HCT116 (cell line): ENCODE results near the gene DOCK3. TPM values are rescaled to one million over a fixed set of nuclear protein-coding genes. Genes with fewer than 3 reads are reported as not detected.

Experiments used
- ATAC-seq: fragments of 200-7000 bp; cut with Tn5 transposase; 2 replicates; pipeline ENCODE4 v1.9.1; 2020; ENCODE audit warnings: mild to moderate bottlenecking, moderate library complexity
- BruUV-seq: library from RNA; stranded (reverse); fragments of 400-500 nt; replicated peaks from 2 replicates; lab custom pipeline; 2021; lab: Mats Ljungman, UMichigan
- CTCF ChIA-PET: fragments of 300-600 bp; sonication (Branson Sonifier 250); formaldehyde crosslinking; loops from one replicate; lab custom pipeline; 2021; ENCODE audit warnings: antibody characterized with exemption; lab: Charles Lee
- POLR2A ChIA-PET: fragments of 300-600, 350-600 bp; sonication (Branson Sonifier 250); formaldehyde crosslinking; loops from one replicate; lab custom pipeline; 2021; ENCODE audit warnings: antibody characterized with exemption; lab: Charles Lee
- RAD21 ChIA-PET, 2 experiments: fragments of 300-600 bp; sonication (Branson Sonifier 250); formaldehyde crosslinking; loops; one replicate each; lab custom pipeline; 2023; ENCODE audit warnings: low total read pairs in 2 of 2; ENCODE audit not compliant: uncharacterized antibody in 2 of 2, unreplicated experiment in 2 of 2, low non-redundant PET in 1 of 2; lab: Charles Lee
- DNase-seq: peaks from one replicate; pipeline ENCODE4 v3.0.0-alpha.2; 2010; ENCODE audit warnings: low read depth, low spot score
- H2AFZ ChIP-seq: fragments of 200-600 bp; shearing (Covaris generic), sonication (generic); 2 replicates; pipeline ENCODE4 v1.6.1; 2017; ENCODE audit warnings: low read depth, mixed run types, mixed read lengths, antibody characterized with exemption, low read length; ENCODE audit not compliant: poor library complexity, severe bottlenecking
- H3K27ac ChIP-seq: 2 replicates; pipeline ENCODE4 v1.5.1; 2012; ENCODE audit warnings: low read depth, low read length
- H3K27me3 ChIP-seq: fragments of 200-600 bp; sonication (generic); 2 replicates; pipeline ENCODE4 v1.6.1; 2016; ENCODE audit warnings: mixed run types, low read length, mixed read lengths; ENCODE audit not compliant: insufficient read depth
- H3K36me3 ChIP-seq, 2 experiments: fragments of 200-500 bp in 1 of 2; fragments of 200-600 bp in 1 of 2; sonication (Bioruptor generic) in 1 of 2; sonication (generic) in 1 of 2; 2 replicates each; pipeline versions ENCODE4 v1.5.1 to v1.6.1; 2014 to 2016; ENCODE audit warnings: low read length in 2 of 2, inconsistent platforms in 1 of 2, mixed read lengths in 1 of 2, mixed run types in 1 of 2; ENCODE audit not compliant: insufficient read depth in 2 of 2, control insufficient read depth in 1 of 2
- H3K4me1 ChIP-seq, 2 experiments: fragments of 200-600 bp in 1 of 2; sonication (generic) in 1 of 2; 2 replicates each; pipeline versions ENCODE4 v1.5.1 to v1.6.1; 2012 to 2017; ENCODE audit warnings: low read length in 2 of 2, inconsistent platforms in 1 of 2, mild to moderate bottlenecking in 1 of 2, mixed read lengths in 1 of 2, mixed run types in 1 of 2, moderate library complexity in 1 of 2; ENCODE audit not compliant: insufficient read depth in 2 of 2, control insufficient read depth in 1 of 2
- H3K4me2 ChIP-seq: fragments of 200-600 bp; sonication (generic); 2 replicates; pipeline ENCODE4 v1.6.1; 2017; ENCODE audit warnings: mixed run types, low read length, mixed read lengths
- H3K4me3 ChIP-seq, 2 experiments: fragments of 200-600 bp in 1 of 2; sonication (generic) in 1 of 2; replicated peaks in 1 of 2; 2 replicates each; pipeline ENCODE4 v1.5.1; 2011 to 2016; ENCODE audit warnings: low read length in 2 of 2, control low read depth in 1 of 2, low read depth in 1 of 2, mild to moderate bottlenecking in 1 of 2, mixed read lengths in 1 of 2, mixed run types in 1 of 2
- H3K79me2 ChIP-seq: fragments of 200-600 bp; sonication (generic); 2 replicates; pipeline ENCODE4 v1.6.1; 2017; ENCODE audit warnings: mild to moderate bottlenecking, mixed run types, low read length, moderate library complexity, mixed read lengths; ENCODE audit not compliant: insufficient read depth
- H3K9ac ChIP-seq: fragments of 200-600 bp; sonication (generic); 2 replicates; pipeline ENCODE4 v1.6.1; 2016; ENCODE audit warnings: low read length, mixed read lengths
- H3K9me2 ChIP-seq: fragments of 200-600 bp; sonication (generic), shearing (Covaris generic); 2 replicates; pipeline ENCODE4 v1.6.1; 2017; ENCODE audit warnings: mixed run types, mild to moderate bottlenecking, moderate library complexity; ENCODE audit not compliant: insufficient read depth
- H3K9me3 ChIP-seq, 2 experiments: fragments of 200-500 bp in 1 of 2; fragments of 200-600 bp in 1 of 2; sonication (Bioruptor generic) in 1 of 2; sonication (generic) in 1 of 2; 2 replicates each; pipeline ENCODE4 v1.6.1; 2014 to 2017; ENCODE audit warnings: low read length in 2 of 2, mixed read lengths in 2 of 2, inconsistent platforms in 1 of 2, low read depth in 1 of 2, mild to moderate bottlenecking in 1 of 2, mixed run types in 1 of 2, moderate library complexity in 1 of 2; ENCODE audit not compliant: control insufficient read depth in 1 of 2, insufficient read depth in 1 of 2
- H4K20me1 ChIP-seq: fragments of 200-600 bp; sonication (generic), shearing (Covaris generic); 2 replicates; pipeline ENCODE4 v1.6.1; 2017; ENCODE audit warnings: mixed run types, mild to moderate bottlenecking, moderate library complexity; ENCODE audit not compliant: insufficient read depth
- CEBPB ChIP-seq: IDR thresholded peaks from 2 replicates; pipeline ENCODE4 v1.6.1; 2012; ENCODE audit warnings: low read depth
- ELF1 ChIP-seq: IDR thresholded peaks from 2 replicates; pipeline ENCODE4 v1.6.1; 2012; ENCODE audit warnings: low read depth, borderline replicate concordance
- EZH2 ChIP-seq: fragments of 200-600 bp; sonication (generic); IDR thresholded peaks from 2 replicates; pipeline ENCODE4 v1.6.1; 2017; ENCODE audit warnings: antibody characterized with exemption, mixed run types
- EZH2phosphoT487 ChIP-seq: fragments of 200-600 bp; IDR thresholded peaks from 2 replicates; pipeline ENCODE4 v1.6.1; 2018; ENCODE audit warnings: antibody characterized with exemption, borderline replicate concordance
- FOSL1 ChIP-seq: IDR thresholded peaks from 2 replicates; pipeline ENCODE4 v1.6.1; 2012; ENCODE audit warnings: low read depth
- POLR2A ChIP-seq: IDR thresholded peaks from 2 replicates; pipeline ENCODE4 v1.7.0; 2011; ENCODE audit warnings: borderline replicate concordance; ENCODE audit not compliant: insufficient read depth, insufficient read length; ENCODE audit errors: extremely low read depth
- POLR2AphosphoS5 ChIP-seq: IDR thresholded peaks from 2 replicates; pipeline ENCODE4 v1.6.1; 2011; ENCODE audit warnings: mild to moderate bottlenecking, low read depth, low read length, moderate library complexity
- RAD21 ChIP-seq: IDR thresholded peaks from 2 replicates; pipeline ENCODE4 v1.6.1; 2012; ENCODE audit warnings: low read depth, mild to moderate bottlenecking
- SP1 ChIP-seq: IDR thresholded peaks from 2 replicates; pipeline ENCODE4 v1.6.1; 2012; ENCODE audit warnings: low read depth
- TCF7L2 ChIP-seq: IDR thresholded peaks from 2 replicates; pipeline ENCODE4 v1.7.0; 2011; ENCODE audit warnings: borderline replicate concordance, inconsistent platforms; ENCODE audit not compliant: insufficient read depth, insufficient read length; ENCODE audit errors: extremely low read depth
- ZFX ChIP-seq: fragments of 450-650 bp; IDR thresholded peaks from 2 replicates; pipeline ENCODE4 v1.6.1; 2017
- intact Hi-C: fragments of 100-400 bp; cut with micrococcal nuclease; formaldehyde crosslinking; loops from 2 replicates; pipeline ENCODE4 v1.10.0; 2022
- total RNA-seq: library from RNA; stranded (reverse); gene quantifications from one replicate; pipeline ENCODE4 v1.2.1, GENCODE V29; 2021; ENCODE audit not compliant: unreplicated experiment
- TF ChIP-seq, protein P1 (sequence below): IDR thresholded peaks from 2 replicates; pipeline ENCODE4 v1.6.1; 2012

The DOCK3 gene
- total RNA-seq, 1 experiment from 2014 or later, result 4.2 TPM

DNA sequence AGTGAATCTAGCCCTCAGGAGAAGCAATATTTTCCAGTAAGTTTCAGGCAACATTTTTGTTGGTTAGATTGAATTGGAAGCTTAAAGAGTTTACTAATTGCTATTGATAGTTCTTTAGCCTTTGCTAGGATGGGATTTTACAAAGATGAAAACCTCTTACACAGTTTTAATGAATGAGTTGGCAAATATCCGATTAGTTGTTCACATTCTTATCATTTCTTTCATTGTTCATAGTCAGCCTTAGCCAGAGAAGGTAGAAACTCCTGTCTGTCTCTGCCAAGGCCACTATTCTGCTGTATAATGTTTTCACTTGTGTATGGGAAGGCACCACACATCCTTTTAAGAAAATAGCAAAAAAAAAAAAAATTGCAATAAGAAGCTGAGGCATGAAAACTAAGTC is 488.3 kb downstream of the DOCK3 start:
- ATAC-seq (no peak), DNase-seq (no peak)
- Histone ChIP-seq H3K4me1 (peaks cover 0 to 7% of the 10 kb centered on the region in 2 experiments; a peak in 1 of 4 replicates), H3K9me3 (no peaks in the 10 kb centered on the region), H4K20me1 (no peaks in the 10 kb centered on the region), H3K27ac (no peak overlapping the region), H3K9ac (no peak overlapping the region), H2AFZ (no peak overlapping the region), H3K9me2 (no peaks in the 10 kb centered on the region), H3K79me2 (no peaks in the 10 kb centered on the region), H3K4me2 (no peak overlapping the region), H3K4me3 (no peak overlapping the region), H3K27me3 (no peaks in the 10 kb centered on the region), H3K36me3 (no peaks in the 10 kb centered on the region)
- ChIA-PET RAD21 (no interaction called here), CTCF (no interaction called here), POLR2A (no interaction called here)
- no peak for TF ChIP-seq EZH2
- TF ChIP-seq ZFX, result no peak
- TF ChIP-seq TCF7L2, result no peak
- TF ChIP-seq FOSL1, result no peak
- TF ChIP-seq POLR2A, result no peak
- no peak for TF ChIP-seq ELF1
- TF ChIP-seq, protein P1, sequence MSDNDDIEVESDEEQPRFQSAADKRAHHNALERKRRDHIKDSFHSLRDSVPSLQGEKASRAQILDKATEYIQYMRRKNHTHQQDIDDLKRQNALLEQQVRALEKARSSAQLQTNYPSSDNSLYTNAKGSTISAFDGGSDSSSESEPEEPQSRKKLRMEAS, result no peak
- no peak for TF ChIP-seq RAD21
- TF ChIP-seq POLR2AphosphoS5, result no peak
- BruUV-seq, result no TSS peak
- intact Hi-C loops, result no loop called here

DNA sequence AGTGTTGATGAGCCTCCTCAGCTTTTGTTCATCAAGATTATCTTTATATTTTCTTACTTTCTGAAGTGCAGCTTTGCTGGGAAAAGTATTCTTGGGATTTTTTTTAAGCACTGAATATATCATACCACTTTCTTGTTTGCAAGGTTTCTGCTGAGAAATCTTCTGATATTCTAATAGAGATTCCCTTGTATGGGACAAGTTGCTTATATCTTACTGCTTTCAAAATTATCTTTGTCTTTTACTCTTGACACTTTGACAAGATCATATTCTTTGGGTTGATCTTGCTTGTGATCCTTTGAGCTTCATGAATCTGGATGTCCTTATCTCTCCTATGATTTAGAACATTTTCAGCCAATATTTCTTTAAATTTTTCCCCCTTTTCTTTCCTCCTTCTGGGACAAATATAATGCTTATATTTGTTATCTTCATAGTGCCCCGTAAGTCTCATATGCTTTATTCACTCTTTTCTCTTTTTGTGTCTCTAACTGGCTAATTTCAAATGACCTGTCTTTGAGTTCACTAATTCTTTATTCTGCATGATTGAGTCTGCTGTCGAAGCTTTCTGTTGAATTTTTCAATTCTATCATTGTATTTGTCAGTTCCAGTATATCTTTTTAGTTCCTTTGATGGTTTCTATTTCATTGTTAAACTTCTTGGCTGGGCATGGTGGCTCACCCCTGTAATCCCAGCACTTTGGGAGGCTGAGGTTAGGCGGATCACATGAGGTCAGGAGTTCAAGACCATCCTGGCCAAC is 499.0 kb downstream of the DOCK3 start:
- H3K4me3 ChIP-seq, result no peak overlapping the region
- DNase-seq, result no peak
- ATAC-seq, result no peak
- no TSS peak for BruUV-seq
- no peaks in the 10 kb centered on the region for H3K79me2 ChIP-seq
- RAD21 ChIA-PET, result no interaction called here
- no peaks in the 10 kb centered on the region for H3K36me3 ChIP-seq
- intact Hi-C loops, result no loop called here
- H3K4me1 ChIP-seq, result peaks cover 0 to 6% of the 10 kb centered on the region in 2 experiments; a peak in 2 of 4 replicates
- TF ChIP-seq RAD21, result no peak
- TF ChIP-seq ELF1, result no peak
- TF ChIP-seq, protein P1, result no peak
- TF ChIP-seq EZH2phosphoT487, result no peak
- no peak for TF ChIP-seq SP1
- no peak for TF ChIP-seq CEBPB
- no peak for TF ChIP-seq POLR2AphosphoS5
- TF ChIP-seq EZH2, result no peak
- TF ChIP-seq TCF7L2, result no peak
- no peaks in the 10 kb centered on the region for H4K20me1 ChIP-seq
- no peaks in the 10 kb centered on the region for H3K9me2 ChIP-seq
- CTCF ChIA-PET, result no interaction called here
- no peaks in the 10 kb centered on the region for H3K27me3 ChIP-seq
- peaks cover 8 to 11% of the 10 kb centered on the region in 2 experiments; a peak in 2 of 4 replicates for H3K9me3 ChIP-seq
- H3K27ac ChIP-seq, result no peak overlapping the region
- H2AFZ ChIP-seq, result no peak overlapping the region
- no peak overlapping the region for H3K4me2 ChIP-seq
- POLR2A ChIA-PET, result no interaction called here
- no peak overlapping the region for H3K9ac ChIP-seq
